SK-N-SH treated with all-trans-retinoic acid at 6 μM for 48 hours (cell line): ENCODE results near the gene NPRL2.

ENCODE experiments used
- ESRRG ChIP-seq: fragments of 250-450 bp; sonication (Bioruptor Pico); IDR thresholded peaks from 2 replicates; pipeline ENCODE4 v1.6.1; 2021; ENCODE audit warnings: mild to moderate bottlenecking
- ISL1 ChIP-seq: fragments of 250-450 bp; sonication (Bioruptor Pico); IDR thresholded peaks from 2 replicates; pipeline ENCODE4 v2.1.2; 2022; ENCODE audit warnings: mild to moderate bottlenecking, moderate library complexity
- OSR1 ChIP-seq: fragments of 250-450 bp; sonication (Bioruptor Pico); IDR thresholded peaks from 2 replicates; pipeline ENCODE4 v1.8.0; 2022; ENCODE audit warnings: moderate library complexity, mild to moderate bottlenecking, inconsistent platforms
- RARB ChIP-seq: fragments of 250-450 bp; sonication (Bioruptor Pico); IDR thresholded peaks from 2 replicates; pipeline ENCODE4 v1.8.0; 2021; ENCODE audit warnings: mild to moderate bottlenecking, moderate library complexity
- SNAI2 ChIP-seq: fragments of 250-450 bp; sonication (Bioruptor Pico); IDR thresholded peaks from 2 replicates; pipeline ENCODE4 v1.5.0; 2020; ENCODE audit warnings: mild to moderate bottlenecking, moderate library complexity
- TOX ChIP-seq: fragments of 250-450 bp; sonication (Bioruptor Pico); IDR thresholded peaks from 2 replicates; pipeline ENCODE4 v1.8.0; 2021; ENCODE audit warnings: mild to moderate bottlenecking, moderate library complexity, borderline replicate concordance
- ZFP30 ChIP-seq: fragments of 450-650 bp; formaldehyde crosslinking; IDR thresholded peaks from 2 replicates; pipeline ENCODE4 v1.5.0; 2022; ENCODE audit warnings: mild to moderate bottlenecking, moderate library complexity
- ZNF70 ChIP-seq: fragments of 450-650 bp; formaldehyde crosslinking; IDR thresholded peaks from 2 replicates; pipeline ENCODE4 v1.5.0; 2020; ENCODE audit warnings: mild to moderate bottlenecking, moderate library complexity
- ZNF8 ChIP-seq: fragments of 450-650 bp; formaldehyde crosslinking; IDR thresholded peaks from 2 replicates; pipeline ENCODE4 v1.5.0; 2020; ENCODE audit warnings: mild to moderate bottlenecking, moderate library complexity
- TF ChIP-seq, protein P1 (sequence below): fragments of 250-450 bp; sonication (Bioruptor Pico); IDR thresholded peaks from 2 replicates; pipeline ENCODE4 v1.8.0; 2020; ENCODE audit warnings: mild to moderate bottlenecking, moderate library complexity, borderline replicate concordance
- TF ChIP-seq, protein P2 (sequence below): fragments of 250-450 bp; sonication (Bioruptor Pico); IDR thresholded peaks from 2 replicates; pipeline ENCODE4 v1.5.0; 2020; ENCODE audit warnings: mild to moderate bottlenecking, moderate library complexity

DNA sequence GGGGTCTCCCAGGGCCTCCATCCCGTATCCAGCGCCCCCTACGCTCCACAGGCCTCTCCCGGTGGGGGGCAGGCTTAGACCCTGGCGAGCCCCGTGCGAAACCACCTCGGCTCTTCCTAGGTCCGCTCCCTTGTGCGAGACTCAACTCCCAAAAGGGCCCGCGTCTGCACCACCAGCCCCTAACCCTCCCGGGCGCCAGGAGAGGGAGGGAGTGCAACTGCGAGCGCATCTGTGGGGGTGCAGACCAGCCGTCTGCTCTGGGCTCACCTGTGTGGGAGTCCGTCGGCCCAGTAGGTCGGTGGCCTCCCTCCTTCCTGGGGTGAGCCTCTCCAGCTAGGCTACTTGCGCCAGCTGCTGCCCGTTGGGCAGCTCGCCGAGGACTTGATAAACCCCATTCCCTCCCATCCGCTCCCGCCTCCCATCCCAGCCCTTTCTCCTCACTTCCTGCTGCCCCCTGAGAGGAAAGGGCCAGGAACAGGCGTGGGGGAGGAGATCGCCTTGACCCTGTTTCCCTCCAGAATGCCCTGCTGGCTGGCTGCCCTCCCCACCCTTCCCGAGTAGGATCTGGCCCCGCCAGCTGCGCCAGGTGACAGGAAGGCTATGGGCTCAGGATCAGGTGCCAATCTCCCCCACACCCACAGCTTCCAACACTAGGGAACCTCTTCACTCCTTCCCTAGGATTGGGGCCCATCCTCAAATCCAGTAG is 28.0 kb downstream of the NPRL2 start, which contains the start of gene HYAL2:
- no peak for TF ChIP-seq ESRRG (CRISPR knock-in tag)
- TF ChIP-seq ZNF70, result no peak
- TF ChIP-seq ISL1 (CRISPR knock-in tag), result no peak
- no peak for TF ChIP-seq TOX (CRISPR knock-in tag)
- TF ChIP-seq, protein P1, sequence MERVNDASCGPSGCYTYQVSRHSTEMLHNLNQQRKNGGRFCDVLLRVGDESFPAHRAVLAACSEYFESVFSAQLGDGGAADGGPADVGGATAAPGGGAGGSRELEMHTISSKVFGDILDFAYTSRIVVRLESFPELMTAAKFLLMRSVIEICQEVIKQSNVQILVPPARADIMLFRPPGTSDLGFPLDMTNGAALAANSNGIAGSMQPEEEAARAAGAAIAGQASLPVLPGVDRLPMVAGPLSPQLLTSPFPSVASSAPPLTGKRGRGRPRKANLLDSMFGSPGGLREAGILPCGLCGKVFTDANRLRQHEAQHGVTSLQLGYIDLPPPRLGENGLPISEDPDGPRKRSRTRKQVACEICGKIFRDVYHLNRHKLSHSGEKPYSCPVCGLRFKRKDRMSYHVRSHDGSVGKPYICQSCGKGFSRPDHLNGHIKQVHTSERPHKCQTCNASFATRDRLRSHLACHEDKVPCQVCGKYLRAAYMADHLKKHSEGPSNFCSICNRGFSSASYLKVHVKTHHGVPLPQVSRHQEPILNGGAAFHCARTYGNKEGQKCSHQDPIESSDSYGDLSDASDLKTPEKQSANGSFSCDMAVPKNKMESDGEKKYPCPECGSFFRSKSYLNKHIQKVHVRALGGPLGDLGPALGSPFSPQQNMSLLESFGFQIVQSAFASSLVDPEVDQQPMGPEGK, result no peak
- no peak for TF ChIP-seq SNAI2 (CRISPR knock-in tag)
- no peak for TF ChIP-seq RARB (CRISPR knock-in tag)
- TF ChIP-seq ZFP30 (CRISPR knock-in tag), result no peak
- TF ChIP-seq OSR1 (CRISPR knock-in tag), result no peak
- no peak for TF ChIP-seq ZNF8 (CRISPR knock-in tag)
- TF ChIP-seq, protein P2, sequence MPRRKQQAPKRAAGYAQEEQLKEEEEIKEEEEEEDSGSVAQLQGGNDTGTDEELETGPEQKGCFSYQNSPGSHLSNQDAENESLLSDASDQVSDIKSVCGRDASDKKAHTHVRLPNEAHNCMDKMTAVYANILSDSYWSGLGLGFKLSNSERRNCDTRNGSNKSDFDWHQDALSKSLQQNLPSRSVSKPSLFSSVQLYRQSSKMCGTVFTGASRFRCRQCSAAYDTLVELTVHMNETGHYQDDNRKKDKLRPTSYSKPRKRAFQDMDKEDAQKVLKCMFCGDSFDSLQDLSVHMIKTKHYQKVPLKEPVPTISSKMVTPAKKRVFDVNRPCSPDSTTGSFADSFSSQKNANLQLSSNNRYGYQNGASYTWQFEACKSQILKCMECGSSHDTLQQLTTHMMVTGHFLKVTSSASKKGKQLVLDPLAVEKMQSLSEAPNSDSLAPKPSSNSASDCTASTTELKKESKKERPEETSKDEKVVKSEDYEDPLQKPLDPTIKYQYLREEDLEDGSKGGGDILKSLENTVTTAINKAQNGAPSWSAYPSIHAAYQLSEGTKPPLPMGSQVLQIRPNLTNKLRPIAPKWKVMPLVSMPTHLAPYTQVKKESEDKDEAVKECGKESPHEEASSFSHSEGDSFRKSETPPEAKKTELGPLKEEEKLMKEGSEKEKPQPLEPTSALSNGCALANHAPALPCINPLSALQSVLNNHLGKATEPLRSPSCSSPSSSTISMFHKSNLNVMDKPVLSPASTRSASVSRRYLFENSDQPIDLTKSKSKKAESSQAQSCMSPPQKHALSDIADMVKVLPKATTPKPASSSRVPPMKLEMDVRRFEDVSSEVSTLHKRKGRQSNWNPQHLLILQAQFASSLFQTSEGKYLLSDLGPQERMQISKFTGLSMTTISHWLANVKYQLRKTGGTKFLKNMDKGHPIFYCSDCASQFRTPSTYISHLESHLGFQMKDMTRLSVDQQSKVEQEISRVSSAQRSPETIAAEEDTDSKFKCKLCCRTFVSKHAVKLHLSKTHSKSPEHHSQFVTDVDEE, result no peak
